Chondrocyte (in vitro differentiated cells): ENCODE measurements around the gene KRT7. TPM values are rescaled to one million over a fixed set of nuclear protein-coding genes. Genes with fewer than 3 reads are reported as not detected.
"Not testable (repeated sequence)": the region's sequence is repeated elsewhere in the genome, so short reads cannot be mapped to it uniquely, and the experiment has no call there.

Source experiments
- DNase-seq: peaks from one replicate; pipeline ENCODE4 v3.0.0; 2021; ENCODE audit warnings: mixed read lengths, low spot score
- H3K27ac Mint-ChIP-seq: one replicate; pipeline ENCODE4 v1.8.0; 2021; ENCODE audit warnings: mild to moderate bottlenecking, moderate library complexity, mixed read lengths; ENCODE audit not compliant: unreplicated experiment
- H3K27me3 Mint-ChIP-seq: 2 replicates; pipeline ENCODE4 v1.8.0; 2021; ENCODE audit warnings: low read depth, mixed read lengths
- H3K36me3 Mint-ChIP-seq: 2 replicates; pipeline ENCODE4 v1.8.0; 2021; ENCODE audit warnings: low read depth, mixed read lengths
- H3K4me1 Mint-ChIP-seq: 2 replicates; pipeline ENCODE4 v1.8.0; 2021; ENCODE audit warnings: low read depth, mild to moderate bottlenecking, mixed read lengths
- H3K4me3 Mint-ChIP-seq: one replicate; pipeline ENCODE4 v1.8.0; 2021; ENCODE audit warnings: mild to moderate bottlenecking, moderate library complexity, mixed read lengths; ENCODE audit not compliant: unreplicated experiment
- H3K9me3 Mint-ChIP-seq: 2 replicates; pipeline ENCODE4 v1.8.0; 2021; ENCODE audit warnings: low read depth, mixed read lengths
- total RNA-seq: library from RNA; stranded (reverse); gene quantifications from 3 replicates; pipeline ENCODE4 v1.2.1, GENCODE V29; 2021
- TF ChIP-seq, protein P1 (sequence below): fragments of 200-600 bp; sonication (generic); IDR thresholded peaks from 2 replicates; pipeline ENCODE4 v1.5.0; 2021; ENCODE audit warnings: antibody characterized with exemption, mild to moderate bottlenecking, moderate library complexity

The KRT7 gene
- total RNA-seq, 1 donor from 2014 or later, result 266 TPM

DNA sequence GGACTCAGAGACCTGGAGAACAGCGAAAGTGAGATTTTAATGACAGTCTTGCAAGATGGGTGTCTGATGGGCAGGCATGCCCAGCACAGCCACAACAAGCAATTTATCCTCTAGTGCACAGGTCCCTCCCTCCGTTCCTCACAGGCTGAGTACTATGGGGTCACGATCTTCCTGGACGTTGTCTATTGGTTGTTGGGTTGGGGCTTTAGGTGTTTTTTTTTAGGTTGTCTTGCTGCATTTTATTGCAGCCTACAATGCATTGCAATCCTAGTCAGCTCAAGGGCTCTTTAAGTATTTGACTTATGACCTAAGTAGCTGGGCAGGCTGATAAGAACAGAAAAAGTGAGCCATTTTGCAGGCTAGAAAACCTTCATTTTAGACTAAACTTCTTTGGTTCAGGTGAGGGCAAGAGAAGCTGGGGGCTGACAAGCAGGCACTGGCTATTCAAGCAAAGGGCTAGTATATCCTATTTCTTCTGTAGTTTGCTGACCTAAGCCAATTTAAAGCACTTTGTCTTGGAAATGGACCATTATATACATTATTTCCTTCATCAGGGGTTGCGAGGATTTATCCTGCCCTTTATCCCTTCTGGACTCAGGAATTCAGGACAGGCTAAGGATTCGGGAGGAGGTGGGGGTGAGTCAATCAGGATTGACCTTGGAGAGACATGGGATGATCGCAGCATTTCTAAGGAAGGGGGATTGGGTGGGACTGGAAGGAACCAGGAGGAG is 6.0 kb downstream of the KRT7 start:
- H3K4me3 Mint-ChIP-seq, result no peak overlapping the region
- no peaks in the 10 kb centered on the region for H3K9me3 Mint-ChIP-seq
- TF ChIP-seq, protein P1, sequence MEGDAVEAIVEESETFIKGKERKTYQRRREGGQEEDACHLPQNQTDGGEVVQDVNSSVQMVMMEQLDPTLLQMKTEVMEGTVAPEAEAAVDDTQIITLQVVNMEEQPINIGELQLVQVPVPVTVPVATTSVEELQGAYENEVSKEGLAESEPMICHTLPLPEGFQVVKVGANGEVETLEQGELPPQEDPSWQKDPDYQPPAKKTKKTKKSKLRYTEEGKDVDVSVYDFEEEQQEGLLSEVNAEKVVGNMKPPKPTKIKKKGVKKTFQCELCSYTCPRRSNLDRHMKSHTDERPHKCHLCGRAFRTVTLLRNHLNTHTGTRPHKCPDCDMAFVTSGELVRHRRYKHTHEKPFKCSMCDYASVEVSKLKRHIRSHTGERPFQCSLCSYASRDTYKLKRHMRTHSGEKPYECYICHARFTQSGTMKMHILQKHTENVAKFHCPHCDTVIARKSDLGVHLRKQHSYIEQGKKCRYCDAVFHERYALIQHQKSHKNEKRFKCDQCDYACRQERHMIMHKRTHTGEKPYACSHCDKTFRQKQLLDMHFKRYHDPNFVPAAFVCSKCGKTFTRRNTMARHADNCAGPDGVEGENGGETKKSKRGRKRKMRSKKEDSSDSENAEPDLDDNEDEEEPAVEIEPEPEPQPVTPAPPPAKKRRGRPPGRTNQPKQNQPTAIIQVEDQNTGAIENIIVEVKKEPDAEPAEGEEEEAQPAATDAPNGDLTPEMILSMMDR, result no peak
- H3K27ac Mint-ChIP-seq, result peak overlapping the region; percentile 65
- no peak for DNase-seq
- no peaks in the 10 kb centered on the region for H3K36me3 Mint-ChIP-seq
- H3K4me1 Mint-ChIP-seq, result peaks cover 65% of the 10 kb centered on the region
- no peaks in the 10 kb centered on the region for H3K27me3 Mint-ChIP-seq

DNA sequence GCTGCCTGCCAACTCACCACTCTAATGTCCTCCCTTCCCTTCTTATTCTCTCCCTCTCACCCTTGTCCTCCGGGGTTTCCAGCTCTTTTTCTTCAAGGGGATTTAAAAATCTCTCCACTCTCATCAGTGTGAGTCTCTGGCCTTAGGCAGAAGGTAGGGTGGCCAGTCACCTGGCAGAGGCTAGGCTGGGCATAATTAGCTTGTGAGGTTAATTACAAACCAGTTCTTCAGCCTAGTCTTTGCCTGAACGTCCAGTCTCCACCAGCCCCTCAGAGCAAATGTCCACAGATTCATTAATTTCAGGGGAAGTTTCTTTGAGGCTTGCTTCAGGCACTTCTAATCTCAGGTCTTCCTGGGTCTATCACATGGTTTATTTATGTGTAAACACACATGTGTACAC is 6.7 kb downstream of the KRT7 start:
- TF ChIP-seq, protein P1, result no peak
- no peak for DNase-seq
- no peak overlapping the region for H3K4me3 Mint-ChIP-seq
- H3K4me1 Mint-ChIP-seq, result peaks cover 65% of the 10 kb centered on the region
- H3K9me3 Mint-ChIP-seq, result no peaks in the 10 kb centered on the region
- H3K27ac Mint-ChIP-seq, result no peak overlapping the region
- H3K27me3 Mint-ChIP-seq, result no peaks in the 10 kb centered on the region
- H3K36me3 Mint-ChIP-seq, result no peaks in the 10 kb centered on the region

DNA sequence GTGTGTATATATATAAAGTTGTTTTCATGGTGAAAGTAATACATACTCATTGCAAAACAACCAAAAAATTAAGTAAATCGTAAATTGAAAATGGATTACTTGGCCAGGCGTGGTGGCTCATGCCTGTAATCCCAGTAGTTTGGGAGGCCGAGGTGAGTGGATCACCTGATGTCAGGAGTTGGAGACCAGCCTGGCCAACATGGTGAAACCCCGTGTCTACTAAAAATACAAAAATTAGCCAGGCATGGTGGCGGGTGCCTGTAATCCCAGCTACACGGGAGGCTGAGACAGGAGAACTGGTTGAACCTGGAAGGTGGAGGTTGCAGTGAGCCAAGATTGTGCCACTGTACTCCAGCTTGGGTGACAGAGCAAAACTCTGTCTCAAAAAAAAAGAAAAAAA is 7.2 kb downstream of the KRT7 start:
- H3K4me1 Mint-ChIP-seq, result peaks cover 66% of the 10 kb centered on the region
- H3K9me3 Mint-ChIP-seq, H3K27ac Mint-ChIP-seq, H3K36me3 Mint-ChIP-seq, H3K27me3 Mint-ChIP-seq, DNase-seq, H3K4me3 Mint-ChIP-seq: not testable (repeated sequence)

DNA sequence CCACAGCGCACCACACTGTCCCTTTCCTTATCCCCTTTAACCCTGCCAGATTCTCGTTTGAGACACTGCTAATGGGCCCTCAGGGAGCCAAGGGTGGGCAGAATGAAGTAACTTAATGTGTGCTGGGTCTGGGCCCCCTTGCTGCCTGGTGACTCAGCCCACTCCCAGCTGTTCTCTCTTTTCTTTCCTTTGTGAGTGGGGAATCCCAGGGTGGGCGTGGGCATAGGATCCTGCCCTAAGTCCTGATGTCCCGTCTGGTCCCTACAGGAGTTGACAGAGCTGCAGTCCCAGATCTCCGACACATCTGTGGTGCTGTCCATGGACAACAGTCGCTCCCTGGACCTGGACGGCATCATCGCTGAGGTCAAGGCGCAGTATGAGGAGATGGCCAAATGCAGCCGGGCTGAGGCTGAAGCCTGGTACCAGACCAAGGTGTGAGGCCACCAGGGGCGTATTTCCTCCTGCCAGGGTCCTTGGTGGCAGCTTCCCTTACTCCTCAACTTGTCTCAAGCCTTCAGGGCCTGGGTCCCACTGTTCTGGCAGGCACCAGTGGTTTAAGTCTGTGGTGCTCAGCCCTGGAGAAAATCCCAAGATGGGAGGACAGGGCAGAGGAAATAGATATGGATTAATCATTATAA is 8.3 kb downstream of the KRT7 start:
- DNase-seq, result no peak
- Mint-ChIP-seq H3K27ac (no peak overlapping the region), H3K4me1 (peaks cover 72% of the 10 kb centered on the region), H3K4me3 (no peak overlapping the region), H3K9me3 (no peaks in the 10 kb centered on the region), H3K27me3 (no peaks in the 10 kb centered on the region), H3K36me3 (no peaks in the 10 kb centered on the region)
- TF ChIP-seq, protein P1, result no peak

DNA sequence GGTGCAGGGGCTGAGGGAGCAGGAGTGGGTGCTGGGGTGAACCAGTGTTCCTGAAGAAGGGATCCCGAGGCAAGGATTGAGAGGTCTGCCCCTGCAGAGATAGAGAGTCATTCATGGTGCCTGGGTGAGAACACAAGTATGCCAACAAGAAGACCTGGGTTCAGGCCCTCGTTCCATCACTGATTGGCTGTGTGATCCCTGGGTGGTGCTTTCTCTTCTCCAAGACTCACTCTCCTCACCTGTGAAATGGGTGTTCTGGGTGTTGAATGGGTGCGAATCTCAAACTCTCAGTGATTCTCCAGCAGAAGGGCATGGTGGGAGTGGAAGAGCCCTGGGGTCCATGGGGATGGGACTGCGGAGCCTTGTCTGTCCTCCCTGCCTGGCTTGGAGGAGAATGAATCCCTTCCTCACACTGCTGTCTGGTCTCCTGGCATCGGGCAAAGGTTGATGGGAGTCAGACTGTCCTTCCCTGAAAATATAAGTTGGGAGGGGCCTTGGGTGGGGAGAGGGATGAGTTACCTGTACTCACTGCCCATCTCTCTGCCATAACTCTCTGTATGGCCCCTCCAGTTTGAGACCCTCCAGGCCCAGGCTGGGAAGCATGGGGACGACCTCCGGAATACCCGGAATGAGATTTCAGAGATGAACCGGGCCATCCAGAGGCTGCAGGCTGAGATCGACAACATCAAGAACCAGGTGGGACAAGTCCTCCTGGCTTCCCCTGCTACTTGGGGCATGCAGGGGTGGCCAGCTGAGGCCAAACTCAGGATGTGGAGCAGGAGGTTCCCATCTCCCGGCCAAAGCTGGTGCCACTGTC is 9.6 kb downstream of the KRT7 start:
- Mint-ChIP-seq H3K4me1 (peaks cover 76% of the 10 kb centered on the region), H3K27ac (no peak overlapping the region), H3K36me3 (no peaks in the 10 kb centered on the region), H3K4me3 (no peak overlapping the region), H3K9me3 (no peaks in the 10 kb centered on the region), H3K27me3 (no peaks in the 10 kb centered on the region)
- TF ChIP-seq, protein P1, result no peak
- DNase-seq, result no peak
